Hepatocyte (in vitro differentiated cells): ENCODE results near the gene SPDYE4.

Experiments
- EZH2 ChIP-seq: fragments of 200-600 bp; sonication (generic); IDR thresholded peaks from 2 replicates; pipeline ENCODE4 v1.6.1; 2016; ENCODE audit warnings: antibody characterized with exemption, mild to moderate bottlenecking, borderline replicate concordance
- EZH2phosphoT487 ChIP-seq: fragments of 200-600 bp; sonication (generic); IDR thresholded peaks from one replicate; pipeline ENCODE4 v1.6.1; 2018; ENCODE audit warnings: antibody characterized with exemption, mild to moderate bottlenecking, low read depth, moderate library complexity; ENCODE audit not compliant: unreplicated experiment, severe bottlenecking
- TF ChIP-seq, protein P1 (sequence below): fragments of 200-600 bp; sonication (generic); IDR thresholded peaks from 2 replicates; pipeline ENCODE4 v1.5.1; 2016; ENCODE audit warnings: antibody characterized with exemption, mild to moderate bottlenecking; ENCODE audit not compliant: poor library complexity

DNA sequence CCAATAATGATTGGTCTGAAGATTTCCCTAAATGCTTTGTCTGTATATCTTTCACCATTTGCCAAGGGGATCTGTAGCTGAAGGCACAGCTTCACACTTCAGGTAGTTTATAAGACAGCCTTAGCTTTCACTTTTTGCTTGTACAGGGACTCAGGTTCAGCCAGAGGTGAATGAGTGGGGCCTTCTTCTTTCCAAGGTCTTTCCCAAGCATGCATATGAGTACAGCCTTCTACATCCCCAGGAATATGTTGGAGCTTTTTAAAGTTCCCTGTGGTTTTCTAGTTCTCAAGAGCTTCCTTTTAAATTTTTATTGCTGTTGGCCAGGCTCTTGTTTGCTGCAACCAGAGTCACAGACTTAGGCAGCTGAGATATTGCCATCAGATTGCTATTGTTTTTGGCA lies 17.9 kb upstream of the SPDYE4 start:
- TF ChIP-seq, protein P1, sequence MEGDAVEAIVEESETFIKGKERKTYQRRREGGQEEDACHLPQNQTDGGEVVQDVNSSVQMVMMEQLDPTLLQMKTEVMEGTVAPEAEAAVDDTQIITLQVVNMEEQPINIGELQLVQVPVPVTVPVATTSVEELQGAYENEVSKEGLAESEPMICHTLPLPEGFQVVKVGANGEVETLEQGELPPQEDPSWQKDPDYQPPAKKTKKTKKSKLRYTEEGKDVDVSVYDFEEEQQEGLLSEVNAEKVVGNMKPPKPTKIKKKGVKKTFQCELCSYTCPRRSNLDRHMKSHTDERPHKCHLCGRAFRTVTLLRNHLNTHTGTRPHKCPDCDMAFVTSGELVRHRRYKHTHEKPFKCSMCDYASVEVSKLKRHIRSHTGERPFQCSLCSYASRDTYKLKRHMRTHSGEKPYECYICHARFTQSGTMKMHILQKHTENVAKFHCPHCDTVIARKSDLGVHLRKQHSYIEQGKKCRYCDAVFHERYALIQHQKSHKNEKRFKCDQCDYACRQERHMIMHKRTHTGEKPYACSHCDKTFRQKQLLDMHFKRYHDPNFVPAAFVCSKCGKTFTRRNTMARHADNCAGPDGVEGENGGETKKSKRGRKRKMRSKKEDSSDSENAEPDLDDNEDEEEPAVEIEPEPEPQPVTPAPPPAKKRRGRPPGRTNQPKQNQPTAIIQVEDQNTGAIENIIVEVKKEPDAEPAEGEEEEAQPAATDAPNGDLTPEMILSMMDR = no peak
- TF ChIP-seq EZH2 (no peak), EZH2phosphoT487 (no peak)
